ENCODE measurements around the gene FAM83C.

Gene FAM83C

DNA sequence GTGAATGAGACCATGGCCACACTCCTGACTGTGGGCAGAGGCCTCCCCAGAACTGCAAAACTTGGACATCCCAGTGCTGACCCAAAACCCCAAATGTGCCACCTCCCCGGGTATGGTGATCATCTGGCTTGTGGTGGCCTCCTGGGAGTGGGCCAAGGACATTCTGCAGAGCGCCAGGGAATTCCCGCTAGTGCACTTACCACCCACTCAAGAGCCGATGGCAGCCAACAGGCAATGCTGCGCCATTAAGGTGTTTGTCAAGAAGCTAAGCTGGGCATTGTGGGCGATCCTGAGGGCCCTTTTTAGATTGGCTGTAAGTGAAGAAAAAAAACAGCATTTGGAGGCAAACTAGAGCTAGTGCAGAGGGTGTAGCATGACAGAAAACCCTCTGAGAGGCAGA, 56.3 kb downstream of the FAM83C start:
- no peak overlapping the region for H3K27ac ChIP-seq (ENCODE audit: low read depth in 2 of 2, low read length in 2 of 2)
- H3K9ac ChIP-seq (ENCODE audit: low read depth in 1 of 2, low read length in 2 of 2), result no peak overlapping the region
- H3K36me3 ChIP-seq (ENCODE audit: control insufficient read depth in 2 of 2, insufficient read depth in 2 of 2, low read length in 2 of 2), result peaks cover 0 to 9% of the 10 kb centered on the region in 2 donors
- H3K9me3 ChIP-seq (ENCODE audit: control insufficient read depth in 2 of 2, low read length in 2 of 2), result no peaks in the 10 kb centered on the region
- H3K27me3 ChIP-seq (ENCODE audit: control insufficient read depth in 2 of 2, insufficient read depth in 2 of 2, low read length in 2 of 2), result no peaks in the 10 kb centered on the region
- no peak overlapping the region for H3K4me3 ChIP-seq (ENCODE audit: low read length in 2 of 2)
- H3K4me1 ChIP-seq (ENCODE audit: control insufficient read depth in 2 of 2, insufficient read depth in 2 of 2, low read length in 2 of 2), result no peaks in the 10 kb centered on the region
